Fibroblast of the aortic adventitia (primary cell): Measurements from ENCODE around the gene ACER2. TPM values are rescaled to one million over a fixed set of nuclear protein-coding genes. Genes with fewer than 3 reads are reported as not detected.
"Not testable (repeated sequence)": the region's sequence is repeated elsewhere in the genome, so short reads cannot be mapped to it uniquely, and the experiment has no call there.

Experiments used
- DNase-seq: peaks from one replicate; pipeline ENCODE4 v3.0.0-alpha.2; 2010; ENCODE audit warnings: low read depth
- H3K4me3 ChIP-seq: 2 replicates; pipeline ENCODE4 v1.5.1; 2011; ENCODE audit warnings: low read depth, mild to moderate bottlenecking, control low read depth, low read length, moderate library complexity
- CTCF ChIP-seq: IDR thresholded peaks from 2 replicates; pipeline ENCODE4 v1.5.1; 2011; ENCODE audit warnings: mild to moderate bottlenecking, low read length, control low read depth, inconsistent platforms; ENCODE audit not compliant: insufficient read depth
- total RNA-seq: library from RNA; depleted of rRNA; stranded (reverse); fragments of >200 nt; gene quantifications from 2 replicates; pipeline ENCODE4 v1.2.3, GENCODE V29; 2012; ENCODE audit warnings: low replicate concordance

The ACER2 gene
- total RNA-seq, 1 donor, result 2.4 TPM

GRCh38 chr9:19378164-19378563, 30.6 kb upstream of the ACER2 start:
- peak; percentile 22 for DNase-seq
- peak overlapping the region; percentile 93 for H3K4me3 ChIP-seq
- no peak for TF ChIP-seq CTCF

GRCh38 chr9:19378647-19379046, 30.2 kb upstream of the ACER2 start:
- TF ChIP-seq CTCF, result no peak
- peak overlapping the region; percentile 93 for H3K4me3 ChIP-seq
- no peak for DNase-seq

GRCh38 chr9:19379283-19379682, 29.5 kb upstream of the ACER2 start:
- no peak for DNase-seq
- no peak for TF ChIP-seq CTCF

GRCh38 chr9:19379697-19380046, 29.1 kb upstream of the ACER2 start:
- TF ChIP-seq CTCF, result no peak
- H3K4me3 ChIP-seq, result peak overlapping the region; percentile 93
- no peak for DNase-seq

More at GRCh38 chr9:19379283-19379682, 29.5 kb upstream of the ACER2 start:
- peak overlapping the region; percentile 93 for H3K4me3 ChIP-seq

- no peak for DNase-seq
- no peak for TF ChIP-seq CTCF
- H3K4me3 ChIP-seq, result peak overlapping the region; percentile 93
These were observed 28.1 kb upstream of the ACER2 start for GRCh38 chr9:19380826-19381075.

GRCh38 chr9:19381656-19382055, 27.2 kb upstream of the ACER2 start:
- DNase-seq, result no peak
- H3K4me3 ChIP-seq, result no peak overlapping the region
- no peak for TF ChIP-seq CTCF

GRCh38 chr9:19385212-19385611, 23.6 kb upstream of the ACER2 start:
- not testable (repeated sequence) for DNase-seq, H3K4me3 ChIP-seq
